ENCODE results near the gene MC4R.

MC4R gene

GRCh38 chr18:60421356-60422118, 49.0 kb upstream of the MC4R start:
- POLR2A ChIA-PET = interaction anchor here (0.6 kb wide), 1 partner anchor 198 kb away, joined by 3 read pairs; no protein-coding TSS in a partner anchor
- CTCF ChIA-PET = no interaction called here

GRCh38 chr18:60417946-60418345, 45.4 kb upstream of the MC4R start:
- CTCF ChIA-PET = interaction anchor here (0.6 to 1.5 kb wide), 3 partner anchors 423 to 581 kb away, joined by 3 to 6 read pairs (median 3); no protein-coding TSS in a partner anchor

More at GRCh38 chr18:60421356-60422118, 49.0 kb upstream of the MC4R start:
- H3K36me3 ChIP-seq (ENCODE audit: control insufficient read depth in 2 of 2, insufficient read depth in 1 of 2, low read length in 2 of 2) = no peaks in the 10 kb centered on the region
- H3K9me3 ChIP-seq (ENCODE audit: control insufficient read depth, insufficient read depth, low read depth, low read length) = no peaks in the 10 kb centered on the region
- no peak overlapping the region for H3K4me3 ChIP-seq (ENCODE audit: low read depth, low read length)
- TF ChIP-seq ZNF354C (tag by site-specific recombination; IDR thresholded peaks at IDR 0.05; ENCODE audit: borderline replicate concordance, low read depth) = no peak
- no peak for TF ChIP-seq ZSCAN5A (tag by site-specific recombination; IDR thresholded peaks at IDR 0.05)
- TF ChIP-seq ZNF76 (tag by site-specific recombination; IDR thresholded peaks at IDR 0.05; ENCODE audit: borderline replicate concordance, low read depth) = no peak
- TF ChIP-seq MEIS1 (CRISPR knock-in tag; IDR thresholded peaks at IDR 0.05; ENCODE audit: borderline replicate concordance) = no peak
- TF ChIP-seq PBX3 (CRISPR knock-in tag; IDR thresholded peaks at IDR 0.05) = no peak
- no peak for TF ChIP-seq ZNF362 (tag by site-specific recombination; IDR thresholded peaks at IDR 0.05)
- no peak for TF ChIP-seq ZBTB44 (tag by site-specific recombination; IDR thresholded peaks at IDR 0.05)
- no peak for TF ChIP-seq ZNF112 (tag by site-specific recombination; IDR thresholded peaks at IDR 0.05)
- no peak for TF ChIP-seq ZBTB1 (tag by site-specific recombination; IDR thresholded peaks at IDR 0.05)
- no peak for TF ChIP-seq ZNF777 (tag by site-specific recombination; IDR thresholded peaks at IDR 0.05; ENCODE audit: borderline replicate concordance)
- TF ChIP-seq ZNF394 (tag by site-specific recombination; IDR thresholded peaks at IDR 0.05; ENCODE audit: borderline replicate concordance) = no peak
- TF ChIP-seq ZNF341 (tag by site-specific recombination; IDR thresholded peaks at IDR 0.05; ENCODE audit: low read depth) = no peak
- TF ChIP-seq RBAK (tag by site-specific recombination; IDR thresholded peaks at IDR 0.05) = no peak
- TF ChIP-seq ZFP41 (tag by site-specific recombination; IDR thresholded peaks at IDR 0.05; ENCODE audit: borderline replicate concordance) = no peak
- no peak for TF ChIP-seq GLI2 (tag by site-specific recombination; IDR thresholded peaks at IDR 0.05; ENCODE audit: borderline replicate concordance, low read depth)
- no peak for TF ChIP-seq ZNF792 (tag by site-specific recombination; IDR thresholded peaks at IDR 0.05)
- no peak for TF ChIP-seq KLF9 (tag by site-specific recombination; IDR thresholded peaks at IDR 0.05; ENCODE audit: low read depth)
- no peaks in the 10 kb centered on the region for H3K4me1 ChIP-seq (ENCODE audit: control insufficient read depth, insufficient read depth, low read length)
- H3K27ac ChIP-seq (ENCODE audit: extremely low read depth, low read depth, low read length) = no peak overlapping the region

More at GRCh38 chr18:60417946-60418345, 45.4 kb upstream of the MC4R start:
- Histone ChIP-seq H3K36me3 (ENCODE audit: control insufficient read depth in 2 of 2, insufficient read depth in 1 of 2, low read length in 2 of 2) (no peaks in the 10 kb centered on the region), H3K4me3 (ENCODE audit: low read depth, low read length) (no peak overlapping the region), H3K9me3 (ENCODE audit: control insufficient read depth, insufficient read depth, low read depth, low read length) (no peaks in the 10 kb centered on the region), H3K27ac (ENCODE audit: extremely low read depth, low read depth, low read length) (no peak overlapping the region), H3K4me1 (ENCODE audit: control insufficient read depth, insufficient read depth, low read length) (no peaks in the 10 kb centered on the region)
- POLR2A ChIA-PET = no interaction called here
- TF ChIP-seq ZNF140 (tag by site-specific recombination; IDR thresholded peaks at IDR 0.05) (no peak), SETDB1 (IDR thresholded peaks at IDR 0.05; ENCODE audit: insufficient read length, low read length) (no peak), HOXC10 (CRISPR knock-in tag; IDR thresholded peaks at IDR 0.05) (no peak), ZNF529 (tag by site-specific recombination; IDR thresholded peaks at IDR 0.05; ENCODE audit: insufficient replicate concordance) (no peak), ZNF510 (tag by site-specific recombination; IDR thresholded peaks at IDR 0.05; ENCODE audit: insufficient replicate concordance) (no peak), ZFP69B (tag by site-specific recombination; IDR thresholded peaks at IDR 0.05) (no peak)

All from HEK293 (cell line).